Breast epithelium (tissue), 4 donors: ENCODE measurements around the gene ZRSR2. TPM values are rescaled to one million over a fixed set of nuclear protein-coding genes. Genes with fewer than 3 reads are reported as not detected.
A peak's percentile ranks its signal among the peaks of the same experiment; 100 is the strongest.

ENCODE experiments used
- DNase-seq, 2 donors: peaks; one replicate each; pipeline ENCODE4 v3.0.0-alpha.2; 2019; ENCODE audit warnings: low spot score in 2 of 2
- H3K27ac ChIP-seq, 2 donors: fragments of 200-600 bp; sonication (generic) in 1 of 2; one replicate each; pipeline ENCODE4 v1.5.1; 2016 to 2019; ENCODE audit warnings: mild to moderate bottlenecking in 1 of 2
- H3K27me3 ChIP-seq, 2 donors: fragments of 200-600 bp; sonication (generic) in 1 of 2; one replicate each; pipeline versions ENCODE4 v1.5.1 to v1.6.0; 2017 to 2019; ENCODE audit warnings: control low read depth in 1 of 2, mild to moderate bottlenecking in 1 of 2
- H3K36me3 ChIP-seq: fragments of 200-600 bp; one replicate; pipeline ENCODE4 v1.5.1; 2019
- H3K4me1 ChIP-seq, 2 donors: fragments of 200-600 bp; sonication (generic); one replicate each; pipeline ENCODE4 v1.5.1; 2016 to 2019; ENCODE audit warnings: control low read depth in 1 of 2
- H3K4me3 ChIP-seq, 3 donors: fragments of 200-600 bp; sonication (generic); 1 replicate in 2 of 3; 2 replicates in 1 of 3; pipeline ENCODE4 v1.5.1; 2016 to 2019; ENCODE audit warnings: mild to moderate bottlenecking in 3 of 3, moderate library complexity in 2 of 3
- H3K9me3 ChIP-seq, 2 donors: fragments of 200-600 bp; sonication (generic) in 1 of 2; one replicate each; pipeline ENCODE4 v1.5.1; 2016 to 2019; ENCODE audit warnings: control low read depth in 1 of 2
- POLR2A ChIP-seq: fragments of 450-650 bp; IDR thresholded peaks from one replicate; pipeline ENCODE4 v1.6.1; 2016; ENCODE audit warnings: antibody characterized with exemption, mild to moderate bottlenecking, moderate library complexity
- POLR2AphosphoS5 ChIP-seq, 3 donors: sonication (generic); formaldehyde crosslinking; IDR thresholded peaks; one replicate each; pipeline ENCODE4 v1.6.1; 2017; ENCODE audit warnings: antibody characterized with exemption in 3 of 3
- intact Hi-C: fragments of 100-400 bp; cut with DNase I; formaldehyde crosslinking; loops from one replicate; pipeline ENCODE4 v1.15.1; 2023; ENCODE audit warnings: low total_unique reads
- total RNA-seq, 3 donors: library from RNA; depleted of rRNA; stranded (reverse); fragments of >200 nt; gene quantifications; one replicate each; pipeline ENCODE4 v1.1.0, GENCODE V29; 2016
- TF ChIP-seq, protein P1 (sequence below), 3 donors: fragments of 450-650 bp; IDR thresholded peaks; one replicate each; pipeline ENCODE4 v1.5.1; 2016 to 2017; ENCODE audit warnings: antibody characterized with exemption in 3 of 3, mild to moderate bottlenecking in 3 of 3, moderate library complexity in 3 of 3

The ZRSR2 gene
- total RNA-seq, 3 donors from 2014 or later: 8.9 to 9.8 (median 9.8) TPM

GRCh38 chrX:15854080-15854655 lies 63.9 kb downstream of the ZRSR2 start:
- Histone ChIP-seq H3K4me3 (peak overlapping the region; percentile 65 to 81 (median 81)), H3K4me1 (peaks cover 0 to 3% of the 10 kb centered on the region in 2 donors), H3K36me3 (no peaks in the 10 kb centered on the region), H3K27ac (peak overlapping the region; percentile 84 to 89), H3K27me3 (peaks cover 0 to 15% of the 10 kb centered on the region in 2 donors), H3K9me3 (no peaks in the 10 kb centered on the region)
- peak; percentile 24 to 46 for DNase-seq
- intact Hi-C loops: no loop called here
- TF ChIP-seq, protein P1, sequence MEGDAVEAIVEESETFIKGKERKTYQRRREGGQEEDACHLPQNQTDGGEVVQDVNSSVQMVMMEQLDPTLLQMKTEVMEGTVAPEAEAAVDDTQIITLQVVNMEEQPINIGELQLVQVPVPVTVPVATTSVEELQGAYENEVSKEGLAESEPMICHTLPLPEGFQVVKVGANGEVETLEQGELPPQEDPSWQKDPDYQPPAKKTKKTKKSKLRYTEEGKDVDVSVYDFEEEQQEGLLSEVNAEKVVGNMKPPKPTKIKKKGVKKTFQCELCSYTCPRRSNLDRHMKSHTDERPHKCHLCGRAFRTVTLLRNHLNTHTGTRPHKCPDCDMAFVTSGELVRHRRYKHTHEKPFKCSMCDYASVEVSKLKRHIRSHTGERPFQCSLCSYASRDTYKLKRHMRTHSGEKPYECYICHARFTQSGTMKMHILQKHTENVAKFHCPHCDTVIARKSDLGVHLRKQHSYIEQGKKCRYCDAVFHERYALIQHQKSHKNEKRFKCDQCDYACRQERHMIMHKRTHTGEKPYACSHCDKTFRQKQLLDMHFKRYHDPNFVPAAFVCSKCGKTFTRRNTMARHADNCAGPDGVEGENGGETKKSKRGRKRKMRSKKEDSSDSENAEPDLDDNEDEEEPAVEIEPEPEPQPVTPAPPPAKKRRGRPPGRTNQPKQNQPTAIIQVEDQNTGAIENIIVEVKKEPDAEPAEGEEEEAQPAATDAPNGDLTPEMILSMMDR (IDR thresholded peaks at IDR 0.05): no peak
- TF ChIP-seq POLR2AphosphoS5 (IDR thresholded peaks at IDR 0.05) (no peak), POLR2A (no peak)

GRCh38 chrX:15854712-15855567 lies 64.7 kb downstream of the ZRSR2 start, which contains the start of gene AP1S2:
AP1S2 (minus strand) TSS chrX:15854813; CDS start chrX:15852524, 2,289 bp downstream.
- H3K9me3 ChIP-seq: no peaks in the 10 kb centered on the region
- intact Hi-C loops: no loop called here
- peak within 1 kb of the TSS; percentile 84 to 89 for H3K27ac ChIP-seq
- peak within 1 kb of the TSS; percentile 65 to 81 (median 81) for H3K4me3 ChIP-seq
- TF ChIP-seq POLR2AphosphoS5 (IDR thresholded peaks at IDR 0.05) (peak; percentile 44 to 55 (median 53)), POLR2A (peak; percentile 44)
- TF ChIP-seq, protein P1 (IDR thresholded peaks at IDR 0.05): no peak
- DNase-seq: peak; percentile 86 to 93
- H3K36me3 ChIP-seq: no peaks in the 10 kb centered on the region
- H3K27me3 ChIP-seq: peaks cover 0 to 13% of the 10 kb centered on the region in 2 donors
- H3K4me1 ChIP-seq: peaks cover 0 to 3% of the 10 kb centered on the region in 2 donors

GRCh38 chrX:15855568-15856221 lies 65.4 kb downstream of the ZRSR2 start:
- intact Hi-C loops: no loop called here
- Histone ChIP-seq H3K9me3 (no peaks in the 10 kb centered on the region), H3K4me3 (peak overlapping the region; percentile 65 to 81 (median 81)), H3K27ac (peak overlapping the region; percentile 84 to 89), H3K36me3 (no peaks in the 10 kb centered on the region), H3K4me1 (peaks cover 0 to 3% of the 10 kb centered on the region in 2 donors), H3K27me3 (peaks cover 0 to 13% of the 10 kb centered on the region in 2 donors)
- no peak for TF ChIP-seq POLR2AphosphoS5 (IDR thresholded peaks at IDR 0.05)
- TF ChIP-seq POLR2A: no peak
- TF ChIP-seq, protein P1 (IDR thresholded peaks at IDR 0.05): no peak
- DNase-seq: no peak

- Histone ChIP-seq H3K4me1 (peaks cover 0 to 3% of the 10 kb centered on the region in 2 donors), H3K36me3 (no peaks in the 10 kb centered on the region), H3K4me3 (no peak overlapping the region), H3K27me3 (peaks cover 0 to 16% of the 10 kb centered on the region in 2 donors), H3K9me3 (no peaks in the 10 kb centered on the region), H3K27ac (peak overlapping the region in 1 of 2 donors; percentile 19)
- no peak for DNase-seq
- TF ChIP-seq POLR2A (no peak), POLR2AphosphoS5 (IDR thresholded peaks at IDR 0.05) (no peak)
- TF ChIP-seq, protein P1 (IDR thresholded peaks at IDR 0.05): no peak
- intact Hi-C loops: no loop called here
Measured at GRCh38 chrX:15856222-15856587, 65.9 kb downstream of the ZRSR2 start.
